Liver (tissue), 3 donors: ENCODE measurements around the gene DNAH17.

ENCODE experiments used
- ATF3 ChIP-seq: IDR thresholded peaks from 2 replicates; pipeline ENCODE4 v1.6.1; 2016; ENCODE audit warnings: antibody characterized with exemption
- CTCF ChIP-seq: fragments of 150-350 bp; IDR thresholded peaks from 2 replicates; pipeline ENCODE4 v1.5.1; 2017; ENCODE audit warnings: improper control_type of control experiment, low read depth, low read length; ENCODE audit not compliant: missing input control
- FOXA1 ChIP-seq: IDR thresholded peaks from 2 replicates; pipeline ENCODE4 v1.6.1; 2016; ENCODE audit warnings: antibody characterized with exemption
- GABPA ChIP-seq, 2 donors: IDR thresholded peaks in 1 of 2; conservative IDR thresholded peaks in 1 of 2; 2 replicates each; pipeline ENCODE4 v1.6.1; 2016; ENCODE audit warnings: antibody characterized with exemption in 2 of 2, mild to moderate bottlenecking in 1 of 2, moderate library complexity in 1 of 2
- HNF4G ChIP-seq: IDR thresholded peaks from 2 replicates; pipeline ENCODE4 v1.6.1; 2016; ENCODE audit warnings: antibody characterized with exemption
- JUND ChIP-seq, 2 donors: IDR thresholded peaks; 2 replicates each; pipeline ENCODE4 v1.6.1; 2016; ENCODE audit warnings: antibody characterized with exemption in 2 of 2
- RAD21 ChIP-seq, 2 donors: IDR thresholded peaks; 2 replicates each; pipeline ENCODE4 v1.6.1; 2016; ENCODE audit warnings: antibody characterized with exemption in 2 of 2, mild to moderate bottlenecking in 2 of 2
- REST ChIP-seq: IDR thresholded peaks from 2 replicates; pipeline ENCODE4 v1.6.1; 2016; ENCODE audit warnings: antibody characterized with exemption, mild to moderate bottlenecking
- RXRA ChIP-seq, 2 donors: IDR thresholded peaks; 2 replicates each; pipeline ENCODE4 v1.6.1; 2017 to 2018; ENCODE audit warnings: antibody characterized with exemption in 2 of 2, mild to moderate bottlenecking in 1 of 2
- SP1 ChIP-seq: IDR thresholded peaks from 2 replicates; pipeline ENCODE4 v1.6.1; 2018; ENCODE audit warnings: antibody characterized with exemption, mild to moderate bottlenecking
- TAF1 ChIP-seq: conservative IDR thresholded peaks from 2 replicates; pipeline ENCODE4 v1.6.1; 2016; ENCODE audit warnings: antibody characterized with exemption, mild to moderate bottlenecking
- YY1 ChIP-seq: IDR thresholded peaks from 2 replicates; pipeline ENCODE4 v1.6.1; 2016; ENCODE audit warnings: antibody characterized with exemption, mild to moderate bottlenecking
- TF ChIP-seq, protein P1 (sequence below): IDR thresholded peaks from 2 replicates; pipeline ENCODE4 v1.6.1; 2016; ENCODE audit warnings: antibody characterized with exemption
- TF ChIP-seq, protein P2 (sequence below): IDR thresholded peaks from 2 replicates; pipeline ENCODE4 v1.6.1; 2016; ENCODE audit warnings: antibody characterized with exemption
- donor health status: healthy.
- donor health status: healthy.

- TF ChIP-seq, protein P1, sequence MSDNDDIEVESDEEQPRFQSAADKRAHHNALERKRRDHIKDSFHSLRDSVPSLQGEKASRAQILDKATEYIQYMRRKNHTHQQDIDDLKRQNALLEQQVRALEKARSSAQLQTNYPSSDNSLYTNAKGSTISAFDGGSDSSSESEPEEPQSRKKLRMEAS: no peak
- TF ChIP-seq TAF1: no peak
- no peak for TF ChIP-seq CTCF
- TF ChIP-seq, protein P2, sequence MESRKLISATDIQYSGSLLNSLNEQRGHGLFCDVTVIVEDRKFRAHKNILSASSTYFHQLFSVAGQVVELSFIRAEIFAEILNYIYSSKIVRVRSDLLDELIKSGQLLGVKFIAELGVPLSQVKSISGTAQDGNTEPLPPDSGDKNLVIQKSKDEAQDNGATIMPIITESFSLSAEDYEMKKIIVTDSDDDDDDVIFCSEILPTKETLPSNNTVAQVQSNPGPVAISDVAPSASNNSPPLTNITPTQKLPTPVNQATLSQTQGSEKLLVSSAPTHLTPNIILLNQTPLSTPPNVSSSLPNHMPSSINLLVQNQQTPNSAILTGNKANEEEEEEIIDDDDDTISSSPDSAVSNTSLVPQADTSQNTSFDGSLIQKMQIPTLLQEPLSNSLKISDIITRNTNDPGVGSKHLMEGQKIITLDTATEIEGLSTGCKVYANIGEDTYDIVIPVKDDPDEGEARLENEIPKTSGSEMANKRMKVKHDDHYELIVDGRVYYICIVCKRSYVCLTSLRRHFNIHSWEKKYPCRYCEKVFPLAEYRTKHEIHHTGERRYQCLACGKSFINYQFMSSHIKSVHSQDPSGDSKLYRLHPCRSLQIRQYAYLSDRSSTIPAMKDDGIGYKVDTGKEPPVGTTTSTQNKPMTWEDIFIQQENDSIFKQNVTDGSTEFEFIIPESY: no peak
- no peak for TF ChIP-seq GABPA (IDR thresholded peaks at IDR 0.05 in 1 of 2, conservative IDR thresholded peaks at IDR 0.05 in 1 of 2)
- no peak for TF ChIP-seq FOXA1
- peak in 1 of 2 donors; percentile 31 for TF ChIP-seq RXRA (IDR thresholded peaks at IDR 0.05)
- TF ChIP-seq REST: no peak
- TF ChIP-seq SP1: no peak
- TF ChIP-seq JUND (IDR thresholded peaks at IDR 0.05): no peak
- no peak for TF ChIP-seq RAD21 (IDR thresholded peaks at IDR 0.05)
- no peak for TF ChIP-seq ATF3
- no peak for TF ChIP-seq YY1
- no peak for TF ChIP-seq HNF4G
Observed at GRCh38 chr17:78506454-78507309, 70.5 kb downstream of the DNAH17 start.
